Endothelial cell of umbilical vein (primary cell): ENCODE data around the gene QSER1. TPM values are rescaled to one million over a fixed set of nuclear protein-coding genes. Genes with fewer than 3 reads are reported as not detected.

Source experiments
- BruUV-seq: library from RNA; stranded (reverse); fragments of 400-500 nt; replicated peaks from 2 replicates; lab custom pipeline; 2021; lab: Mats Ljungman, UMichigan
- CTCF ChIA-PET: fragments of 300-600, 350-600 bp; sonication (Branson Sonifier 250); formaldehyde crosslinking; loops from one replicate; lab custom pipeline; 2021; ENCODE audit warnings: antibody characterized with exemption, inconsistent platforms; lab: Charles Lee
- POLR2A ChIA-PET: fragments of 300-600, 350-600 bp; sonication (Branson Sonifier 250); formaldehyde crosslinking; loops from one replicate; lab custom pipeline; 2021; ENCODE audit warnings: antibody characterized with exemption, inconsistent platforms; lab: Charles Lee
- DNase-seq: peaks from one replicate; pipeline ENCODE4 v3.0.0-alpha.2; 2011; ENCODE audit warnings: low read depth, low spot score
- FAIRE-seq: peaks from 2 replicates; lab custom pipeline; 2011; peaks lifted over from hg19 to GRCh38; lab: Jason Lieb, UNC
- H2AFZ ChIP-seq: 2 replicates; pipeline ENCODE4 v1.6.0; 2012; ENCODE audit warnings: low read depth, low read length, control low read depth, inconsistent platforms
- H3K27ac ChIP-seq: 2 replicates; pipeline ENCODE4 v1.5.1; 2011; ENCODE audit warnings: low read depth, mild to moderate bottlenecking, control low read depth, low read length, moderate library complexity; ENCODE audit not compliant: insufficient read depth
- H3K27me3 ChIP-seq, 2 experiments: 2 replicates each; pipeline versions ENCODE4 v1.6.0 to v1.6.1; 2011; ENCODE audit warnings: low read length in 2 of 2, mixed read lengths in 1 of 2; ENCODE audit not compliant: control insufficient read depth in 2 of 2, insufficient read depth in 2 of 2
- H3K36me3 ChIP-seq, 2 experiments: 2 replicates in 1 of 2; 3 replicates in 1 of 2; pipeline ENCODE4 v1.5.1; 2011; ENCODE audit warnings: low read length in 2 of 2, mild to moderate bottlenecking in 1 of 2, moderate library complexity in 1 of 2; ENCODE audit not compliant: control insufficient read depth in 2 of 2, insufficient read depth in 2 of 2; ENCODE audit errors: extremely low read depth in 1 of 2
- H3K4me1 ChIP-seq: 3 replicates; pipeline ENCODE4 v1.5.1; 2011; ENCODE audit warnings: mild to moderate bottlenecking, low read length; ENCODE audit not compliant: control insufficient read depth, insufficient read depth; ENCODE audit errors: extremely low read depth
- H3K4me2 ChIP-seq: 2 replicates; pipeline ENCODE4 v1.6.1; 2011; ENCODE audit warnings: low read length, control low read depth, mixed read lengths; ENCODE audit not compliant: insufficient read depth
- H3K4me3 ChIP-seq, 3 experiments: fragments of 200-600 bp in 1 of 3; sonication (generic), shearing (Covaris generic) in 1 of 3; replicated peaks in 1 of 3; 2 replicates each; pipeline ENCODE4 v1.5.1; 2011 to 2016; ENCODE audit warnings: control low read depth in 3 of 3, low read length in 3 of 3, mild to moderate bottlenecking in 2 of 3, inconsistent platforms in 1 of 3, low read depth in 1 of 3, moderate library complexity in 1 of 3; ENCODE audit not compliant: insufficient read depth in 1 of 3
- H3K79me2 ChIP-seq: 2 replicates; pipeline ENCODE4 v1.6.0; 2012; ENCODE audit warnings: low read length, inconsistent platforms; ENCODE audit not compliant: control insufficient read depth, insufficient read depth
- H3K9ac ChIP-seq: replicated peaks from 2 replicates; pipeline ENCODE3; 2011; ENCODE audit warnings: low read length, control low read depth; ENCODE audit not compliant: insufficient read depth; ENCODE audit errors: extremely low read depth
- H3K9me1 ChIP-seq: replicated peaks from 3 replicates; pipeline ENCODE4 v1.6.0; 2011; ENCODE audit warnings: mild to moderate bottlenecking, low read length; ENCODE audit not compliant: control insufficient read depth, insufficient read depth; ENCODE audit errors: extremely low read depth
- H3K9me3 ChIP-seq: replicated peaks from 2 replicates; pipeline ENCODE4 v1.5.1; 2012; ENCODE audit warnings: low read length, inconsistent platforms; ENCODE audit not compliant: control insufficient read depth, insufficient read depth
- H4K20me1 ChIP-seq: replicated peaks from 2 replicates; pipeline ENCODE3; 2011; ENCODE audit warnings: mild to moderate bottlenecking, low read length; ENCODE audit not compliant: control insufficient read depth, insufficient read depth; ENCODE audit errors: extremely low read depth
- EZH2 ChIP-seq: IDR thresholded peaks from 2 replicates; pipeline ENCODE4 v1.6.1; 2012; ENCODE audit warnings: borderline replicate concordance, low read depth, mild to moderate bottlenecking, moderate library complexity, low read length, inconsistent platforms; ENCODE audit not compliant: severe bottlenecking
- FOS ChIP-seq: IDR thresholded peaks from 2 replicates; pipeline ENCODE4 v1.6.1; 2011; ENCODE audit warnings: mild to moderate bottlenecking, low read length, moderate library complexity, borderline replicate concordance; ENCODE audit not compliant: insufficient read depth
- GATA2 ChIP-seq: IDR thresholded peaks from 2 replicates; pipeline ENCODE4 v1.7.0; 2011; ENCODE audit warnings: low read depth, mild to moderate bottlenecking, moderate library complexity, mixed read lengths, low read length; ENCODE audit not compliant: insufficient read length, insufficient read depth
- JUN ChIP-seq: IDR thresholded peaks from 2 replicates; pipeline ENCODE4 v1.6.1; 2011; ENCODE audit warnings: borderline replicate concordance, low read depth; ENCODE audit not compliant: insufficient read length, insufficient read depth
- MYC ChIP-seq: IDR thresholded peaks from one replicate; pipeline ENCODE4 v1.6.1; 2011; ENCODE audit warnings: mild to moderate bottlenecking, low read depth, low read length
- POLR2A ChIP-seq: IDR thresholded peaks from 2 replicates; pipeline ENCODE4 v1.6.1; 2012; ENCODE audit warnings: low read depth, mild to moderate bottlenecking, control low read depth, low read length
- POLR2AphosphoS5 ChIP-seq: IDR thresholded peaks from 2 replicates; pipeline ENCODE4 v1.6.1; 2012; ENCODE audit warnings: low read depth, mild to moderate bottlenecking, control low read depth, low read length, moderate library complexity; ENCODE audit not compliant: insufficient read depth
- dilution Hi-C: fragments of 300-500 bp; cut with MboI; formaldehyde crosslinking; loops from one replicate; pipeline ENCODE4 v1.15.0; 2019; ENCODE audit warnings: low sequenced_read_pairs; ENCODE audit not compliant: extremely low pct_ligation_motif_present
- intact Hi-C: fragments of 100-400 bp; cut with micrococcal nuclease; formaldehyde crosslinking; loops from one replicate; pipeline ENCODE4 v1.10.0; 2022
- polyA plus RNA-seq, 4 experiments: library from polyadenylated mRNA; depleted of rRNA in 3 of 4; stranded (reverse) in 3 of 4; unstranded in 1 of 4; fragments of >200 nt; gene quantifications; 2 replicates each; pipeline versions ENCODE4 v1.2.1 to v1.2.3, GENCODE V29; 2011 to 2012; ENCODE audit warnings: missing spikeins in 1 of 4
- total RNA-seq: library from RNA; stranded (reverse); gene quantifications from 2 replicates; pipeline ENCODE4 v1.2.3, GENCODE V29; 2021
- TF ChIP-seq, protein P1 (sequence below), 2 donors: IDR thresholded peaks; 1 replicate in 1 of 2; 2 replicates in 1 of 2; pipeline ENCODE4 v1.5.1; 2011; ENCODE audit warnings: low read length in 2 of 2, mild to moderate bottlenecking in 2 of 2, moderate library complexity in 2 of 2, control low read depth in 1 of 2, inconsistent platforms in 1 of 2, low read depth in 1 of 2; ENCODE audit not compliant: insufficient read depth in 1 of 2; ENCODE audit errors: extremely low read depth in 1 of 2
- TF ChIP-seq, protein P2 (sequence below): IDR thresholded peaks from 2 replicates; pipeline ENCODE4 v1.6.1; 2011; ENCODE audit not compliant: insufficient read depth, insufficient read length

QSER1 gene
- total and polyA plus RNA-seq, 2 donors (not counting 3 experiments of a cell fraction or from before 2014, with no cell fraction given): 5.5 to 36.6 TPM

DNA sequence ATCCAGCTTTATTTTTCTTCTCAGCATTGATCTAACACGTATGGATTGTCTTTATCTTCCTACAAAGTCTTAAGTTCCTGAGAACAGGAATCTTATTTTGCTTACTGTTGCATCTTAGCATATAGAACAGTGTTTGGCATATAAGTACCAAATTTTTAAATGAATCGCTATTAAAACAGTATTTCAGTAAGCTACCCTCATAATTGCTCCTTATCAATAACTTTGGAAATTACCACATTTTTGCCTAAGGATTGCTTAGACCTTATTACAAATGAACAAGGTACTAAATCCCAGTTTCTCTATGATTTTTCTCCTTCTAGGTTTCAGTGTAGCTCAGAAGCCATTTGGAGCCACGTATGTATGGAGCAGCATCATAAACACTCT lies 132.7 kb downstream of the QSER1 start:
- Histone ChIP-seq H3K4me1 (no peaks in the 10 kb centered on the region), H3K4me3 (no peak overlapping the region), H3K4me2 (no peak overlapping the region), H3K27me3 (peaks cover 3 to 20% of the 10 kb centered on the region in 2 experiments), H3K9ac (no peak overlapping the region), H3K79me2 (no peaks in the 10 kb centered on the region), H3K9me1 (no peaks in the 10 kb centered on the region), H3K27ac (no peak overlapping the region), H2AFZ (no peak overlapping the region), H3K9me3 (no peaks in the 10 kb centered on the region), H3K36me3 (no peaks in the 10 kb centered on the region), H4K20me1 (no peaks in the 10 kb centered on the region)
- BruUV-seq: no TSS peak
- dilution Hi-C loops (no loop called here), intact Hi-C loops (no loop called here)
- POLR2A ChIA-PET: no interaction called here
- FAIRE-seq: no peak
- TF ChIP-seq JUN: no peak
- TF ChIP-seq, protein P1, sequence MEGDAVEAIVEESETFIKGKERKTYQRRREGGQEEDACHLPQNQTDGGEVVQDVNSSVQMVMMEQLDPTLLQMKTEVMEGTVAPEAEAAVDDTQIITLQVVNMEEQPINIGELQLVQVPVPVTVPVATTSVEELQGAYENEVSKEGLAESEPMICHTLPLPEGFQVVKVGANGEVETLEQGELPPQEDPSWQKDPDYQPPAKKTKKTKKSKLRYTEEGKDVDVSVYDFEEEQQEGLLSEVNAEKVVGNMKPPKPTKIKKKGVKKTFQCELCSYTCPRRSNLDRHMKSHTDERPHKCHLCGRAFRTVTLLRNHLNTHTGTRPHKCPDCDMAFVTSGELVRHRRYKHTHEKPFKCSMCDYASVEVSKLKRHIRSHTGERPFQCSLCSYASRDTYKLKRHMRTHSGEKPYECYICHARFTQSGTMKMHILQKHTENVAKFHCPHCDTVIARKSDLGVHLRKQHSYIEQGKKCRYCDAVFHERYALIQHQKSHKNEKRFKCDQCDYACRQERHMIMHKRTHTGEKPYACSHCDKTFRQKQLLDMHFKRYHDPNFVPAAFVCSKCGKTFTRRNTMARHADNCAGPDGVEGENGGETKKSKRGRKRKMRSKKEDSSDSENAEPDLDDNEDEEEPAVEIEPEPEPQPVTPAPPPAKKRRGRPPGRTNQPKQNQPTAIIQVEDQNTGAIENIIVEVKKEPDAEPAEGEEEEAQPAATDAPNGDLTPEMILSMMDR (IDR thresholded peaks at IDR 0.05; ENCODE audit: extremely low read depth in 1 of 2, insufficient read depth in 1 of 2, low read depth in 1 of 2, low read length in 2 of 2): no peak
- TF ChIP-seq MYC: no peak
- no peak for TF ChIP-seq POLR2A
- TF ChIP-seq, protein P2, sequence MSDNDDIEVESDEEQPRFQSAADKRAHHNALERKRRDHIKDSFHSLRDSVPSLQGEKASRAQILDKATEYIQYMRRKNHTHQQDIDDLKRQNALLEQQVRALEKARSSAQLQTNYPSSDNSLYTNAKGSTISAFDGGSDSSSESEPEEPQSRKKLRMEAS: no peak
- TF ChIP-seq FOS: no peak
- no peak for TF ChIP-seq POLR2AphosphoS5
- TF ChIP-seq EZH2: no peak
- no peak for TF ChIP-seq GATA2
- DNase-seq: no peak
- CTCF ChIA-PET: interaction anchor here (1.1 kb wide), 1 partner anchor 9 kb away, joined by 3 read pairs; the partner anchor contains the start of gene DEPDC7
